Islet of Langerhans (tissue), 1 donor: ENCODE data around the gene RABEPK.
"Not testable (repeated sequence)": the region's sequence is repeated elsewhere in the genome, so short reads cannot be mapped to it uniquely, and the experiment has no call there.

Source experiments
- FAIRE-seq: peaks from one replicate; lab custom pipeline; 2011; peaks lifted over from hg19 to GRCh38; lab: Jason Lieb, UNC

Gene RABEPK

GRCh38 chr9:125195591-125195990 lies 4.8 kb upstream of the RABEPK start:
- not testable (repeated sequence) for FAIRE-seq

DNA sequence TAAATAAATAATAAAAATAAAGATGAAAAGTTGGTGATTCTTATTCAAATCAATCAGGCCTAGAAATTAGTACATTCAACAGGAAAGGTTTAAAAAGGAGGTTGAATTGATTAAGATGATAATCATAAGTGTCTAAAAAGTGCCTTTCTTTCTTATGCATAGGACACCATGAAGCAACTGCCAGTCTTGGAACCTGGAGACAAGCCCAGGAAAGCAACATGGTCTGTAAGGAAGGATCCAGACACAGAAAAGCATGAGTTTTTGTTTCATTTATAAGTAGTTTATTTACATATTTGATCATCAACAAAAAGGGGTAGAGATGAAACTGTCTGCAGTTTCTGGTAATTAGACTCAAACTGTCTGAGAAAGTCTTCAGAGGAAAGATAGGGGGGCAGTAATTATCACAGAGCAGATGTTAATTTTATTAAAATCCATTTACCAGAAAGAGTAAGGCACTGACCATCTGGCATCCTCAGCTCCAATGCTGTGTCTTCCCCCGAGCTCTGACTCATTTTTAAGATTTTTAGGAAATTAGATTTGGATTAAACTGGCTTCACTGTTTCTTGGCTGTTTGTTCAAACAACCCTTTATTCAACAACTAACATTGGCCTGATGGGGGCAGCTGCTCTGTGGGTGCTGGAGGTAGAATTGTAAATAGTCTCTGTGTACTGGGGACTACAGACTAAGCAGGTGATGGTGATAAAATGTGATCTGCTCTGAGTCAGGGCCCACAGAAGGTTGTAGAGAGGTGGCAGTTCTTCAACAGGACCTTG lies 2.7 kb downstream of the RABEPK start:
- no peak for FAIRE-seq

- no peak for FAIRE-seq
Measured at GRCh38 chr9:125204477-125204876, 4.1 kb downstream of the RABEPK start.

GRCh38 chr9:125214186-125214585 lies 13.8 kb downstream of the RABEPK start:
- FAIRE-seq, result no peak

- FAIRE-seq, result no peak
Measured at GRCh38 chr9:125218621-125219020, 18.3 kb downstream of the RABEPK start.

- FAIRE-seq, result not testable (repeated sequence)
Measured at GRCh38 chr9:125224858-125225257, 24.5 kb downstream of the RABEPK start.

DNA sequence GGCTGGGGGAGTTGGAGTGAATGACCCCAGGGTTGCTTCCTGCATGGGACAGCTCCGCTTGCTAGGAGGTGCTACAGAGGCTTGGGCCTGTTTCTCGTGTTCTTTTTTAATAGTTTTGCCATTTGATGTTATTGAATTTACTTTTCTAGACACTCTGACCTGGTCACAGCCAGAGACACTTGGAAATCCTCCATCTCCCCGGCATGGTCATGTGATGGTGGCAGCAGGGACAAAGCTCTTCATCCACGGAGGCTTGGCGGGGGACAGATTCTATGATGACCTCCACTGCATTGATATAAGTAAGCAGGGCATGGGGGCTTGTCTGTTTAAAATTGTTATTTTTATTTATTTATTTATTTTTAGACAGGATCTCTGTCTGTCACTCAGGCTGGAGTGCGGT lies 27.4 kb downstream of the RABEPK start:
- FAIRE-seq, result no peak

GRCh38 chr9:125233678-125234077 lies 33.3 kb downstream of the RABEPK start:
- FAIRE-seq, result no peak

- not testable (repeated sequence) for FAIRE-seq
Measured at GRCh38 chr9:125234099-125234498, 33.8 kb downstream of the RABEPK start.

GRCh38 chr9:125235804-125236519 lies 35.6 kb downstream of the RABEPK start:
- no peak for FAIRE-seq

DNA sequence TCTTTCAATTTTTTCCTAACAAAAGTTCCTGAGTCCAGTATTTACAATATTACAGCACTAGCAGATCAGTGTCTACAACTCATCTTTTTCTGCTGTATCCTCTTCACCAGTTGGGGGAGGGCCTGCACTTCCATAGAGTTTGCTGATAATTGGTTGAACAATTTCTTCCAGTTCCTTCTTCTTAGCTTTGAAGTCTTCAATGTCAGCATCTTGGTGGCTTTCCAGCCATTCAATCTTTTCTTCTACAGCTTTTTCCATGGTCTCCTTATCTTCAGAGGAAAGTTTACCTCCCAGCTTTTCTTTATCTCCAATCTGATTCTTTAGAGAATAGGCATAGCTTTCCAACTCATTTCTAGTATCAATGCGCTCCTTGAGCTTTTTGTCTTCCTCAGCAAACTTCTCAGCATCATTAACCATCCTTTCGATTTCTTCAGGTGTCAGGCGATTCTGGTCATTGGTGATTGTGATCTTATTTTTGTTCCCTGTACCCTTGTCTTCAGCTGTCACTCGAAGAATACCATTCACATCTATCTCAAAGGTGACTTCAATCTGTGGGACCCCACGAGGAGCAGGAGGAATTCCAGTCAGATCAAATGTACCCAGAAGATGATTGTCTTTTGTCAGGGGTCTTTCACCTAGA lies 36.3 kb downstream of the RABEPK start:
- FAIRE-seq, result not testable (repeated sequence)

GRCh38 chr9:125238127-125238914 lies 38.0 kb downstream of the RABEPK start:
- no peak for FAIRE-seq

DNA sequence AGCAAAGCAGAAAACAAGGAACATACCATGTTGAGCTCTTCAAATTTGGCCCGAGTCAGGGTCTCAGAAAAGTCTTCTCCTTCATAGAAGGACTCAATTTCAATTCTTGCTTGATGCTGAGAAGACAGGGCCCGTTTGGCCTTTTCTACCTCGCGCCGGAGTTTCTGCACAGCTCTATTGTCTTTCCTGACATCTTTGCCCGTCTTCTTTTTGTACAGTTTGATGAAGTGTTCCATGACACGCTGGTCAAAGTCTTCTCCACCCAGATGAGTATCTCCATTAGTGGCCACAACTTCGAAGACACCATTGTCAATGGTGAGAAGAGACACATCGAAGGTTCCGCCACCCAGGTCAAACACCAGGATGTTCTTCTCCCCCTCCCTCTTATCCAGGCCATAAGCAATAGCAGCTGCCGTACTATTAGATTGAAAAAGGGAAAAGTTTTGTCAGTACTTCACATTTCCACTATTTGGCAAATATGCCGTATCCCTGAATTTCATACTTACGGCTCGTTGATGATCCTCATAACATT lies 38.6 kb downstream of the RABEPK start:
- FAIRE-seq, result no peak

DNA sequence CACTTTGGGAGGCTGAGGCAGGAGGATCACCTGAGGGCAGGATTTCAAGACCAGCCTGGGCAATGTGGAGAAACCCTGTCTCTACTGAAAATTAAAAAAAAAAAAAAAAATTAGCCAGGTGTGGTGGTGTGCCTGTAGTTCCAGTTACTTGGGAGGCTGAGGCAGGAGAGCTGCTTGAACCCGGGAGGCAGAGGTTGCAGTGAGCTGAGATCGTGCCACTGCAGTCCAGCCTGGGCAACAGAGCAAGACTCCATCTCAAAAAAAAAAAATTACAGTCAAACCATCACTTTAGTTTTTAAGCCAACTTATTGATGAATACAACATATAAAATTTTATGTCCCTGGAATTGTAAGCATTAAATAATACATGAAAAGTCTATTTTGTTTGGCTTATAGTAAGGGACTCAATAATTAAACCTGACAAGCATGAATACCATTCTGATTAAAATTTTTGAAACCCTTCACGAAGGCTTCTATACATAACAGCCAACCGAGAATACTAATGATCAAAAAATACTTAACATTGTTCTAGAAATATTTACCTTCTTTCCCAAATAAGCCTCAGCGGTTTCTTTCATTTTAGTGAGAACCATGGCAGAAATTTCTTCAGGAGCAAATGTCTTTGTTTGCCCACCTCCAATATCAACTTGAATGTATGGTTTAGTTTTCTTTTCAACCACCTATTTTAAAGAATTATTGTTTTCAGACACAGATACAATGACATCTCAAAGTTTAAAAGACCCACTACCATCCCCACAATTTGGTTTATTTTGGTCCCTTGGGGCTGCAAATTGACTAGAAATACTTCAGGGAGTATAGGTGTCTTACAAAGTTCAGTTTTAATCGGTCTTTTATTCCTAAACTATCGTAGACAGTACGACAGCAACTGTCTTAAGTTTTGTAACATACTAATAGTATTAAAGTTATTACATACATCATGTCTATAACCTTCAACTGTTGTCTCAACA lies 39.6 kb downstream of the RABEPK start:
- no peak for FAIRE-seq

- FAIRE-seq, result no peak
Measured at GRCh38 chr9:125240649-125240999, 40.3 kb downstream of the RABEPK start.

DNA sequence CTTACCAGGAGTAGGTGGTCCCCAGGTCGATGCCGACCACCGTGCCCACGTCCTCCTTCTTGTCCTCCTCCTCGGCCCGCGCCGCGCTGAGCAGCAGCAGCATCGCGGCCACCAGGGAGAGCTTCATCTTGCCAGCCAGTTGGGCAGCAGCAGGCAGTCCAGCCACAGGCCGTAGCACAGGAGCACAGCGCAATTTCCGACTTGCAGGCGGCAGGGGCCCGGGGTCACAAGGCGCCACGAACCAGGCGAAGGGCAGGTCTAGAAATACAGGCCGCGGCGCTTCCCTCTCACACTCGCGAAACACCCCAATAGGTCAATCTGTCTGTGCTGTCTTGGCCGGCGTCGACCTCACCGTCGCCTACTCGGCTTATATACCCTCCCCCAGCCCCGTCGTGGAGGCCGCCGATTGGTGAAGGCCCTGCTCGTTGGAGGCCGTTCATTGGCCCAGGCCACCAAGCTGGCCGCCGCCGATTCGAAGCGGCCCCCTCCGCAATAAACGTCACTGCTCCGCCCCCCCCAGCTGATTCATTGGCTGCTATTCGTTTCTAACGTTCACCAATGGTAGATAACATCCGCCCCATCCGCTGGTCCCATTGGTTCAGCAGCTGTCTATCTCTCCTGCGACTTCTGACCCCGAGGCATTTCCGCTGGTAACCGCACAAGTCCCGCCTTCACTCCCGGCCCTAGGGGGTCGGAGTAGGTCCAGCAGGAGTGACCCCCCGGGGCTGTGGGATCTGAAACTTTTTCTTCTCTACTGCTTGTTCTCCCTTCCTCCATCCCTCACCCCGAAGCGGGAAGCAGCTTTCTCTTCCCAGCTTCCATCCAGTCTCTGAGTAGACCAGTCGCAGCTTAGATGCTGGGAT lies 40.9 kb downstream of the RABEPK start, which contains the start of gene HSPA5:
HSPA5 (minus strand) TSS at position 344 of the 863 bp plus-strand sequence; CDS start at position 127, 217 bp downstream.
- FAIRE-seq, result peak; percentile 58

- FAIRE-seq, result no peak
Measured at GRCh38 chr9:125241863-125242739, 41.8 kb downstream of the RABEPK start.

DNA sequence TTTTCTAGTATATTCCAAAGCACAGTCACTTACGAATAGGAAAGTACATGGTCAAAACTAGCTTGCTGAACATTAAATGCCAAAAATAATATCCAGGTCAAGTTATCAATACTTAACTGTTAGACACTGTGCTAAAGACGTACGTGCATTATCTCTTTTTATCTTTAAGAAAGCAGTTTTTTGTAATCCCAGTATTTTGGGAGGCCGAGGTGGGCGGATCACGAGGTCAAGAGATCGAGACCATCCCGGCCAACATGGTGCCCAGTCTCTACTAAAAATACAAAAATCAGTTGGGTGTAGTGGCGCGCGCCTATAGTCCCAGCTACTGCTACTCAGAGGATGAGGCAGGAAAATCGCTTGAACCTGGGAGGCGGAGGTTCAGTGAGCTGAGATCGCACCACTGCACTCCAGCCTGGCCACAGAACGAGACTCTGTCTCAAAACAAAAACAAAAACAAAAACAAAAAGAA lies 43.5 kb downstream of the RABEPK start:
- FAIRE-seq, result no peak

- no peak for FAIRE-seq
Measured at GRCh38 chr9:125246261-125246667, 45.9 kb downstream of the RABEPK start.
